CD4-positive, alpha-beta T cell treated with Interleukin-1 beta for 1 hour (primary cell): Measurements from ENCODE around the gene ZNF107.
A peak's percentile ranks its signal among the peaks of the same experiment; 100 is the strongest.

Experiments used
- DNase-seq, 2 donors: peaks; one replicate each; pipeline ENCODE4 v3.0.0-alpha.2; 2020 to 2022

ZNF107 gene

DNA sequence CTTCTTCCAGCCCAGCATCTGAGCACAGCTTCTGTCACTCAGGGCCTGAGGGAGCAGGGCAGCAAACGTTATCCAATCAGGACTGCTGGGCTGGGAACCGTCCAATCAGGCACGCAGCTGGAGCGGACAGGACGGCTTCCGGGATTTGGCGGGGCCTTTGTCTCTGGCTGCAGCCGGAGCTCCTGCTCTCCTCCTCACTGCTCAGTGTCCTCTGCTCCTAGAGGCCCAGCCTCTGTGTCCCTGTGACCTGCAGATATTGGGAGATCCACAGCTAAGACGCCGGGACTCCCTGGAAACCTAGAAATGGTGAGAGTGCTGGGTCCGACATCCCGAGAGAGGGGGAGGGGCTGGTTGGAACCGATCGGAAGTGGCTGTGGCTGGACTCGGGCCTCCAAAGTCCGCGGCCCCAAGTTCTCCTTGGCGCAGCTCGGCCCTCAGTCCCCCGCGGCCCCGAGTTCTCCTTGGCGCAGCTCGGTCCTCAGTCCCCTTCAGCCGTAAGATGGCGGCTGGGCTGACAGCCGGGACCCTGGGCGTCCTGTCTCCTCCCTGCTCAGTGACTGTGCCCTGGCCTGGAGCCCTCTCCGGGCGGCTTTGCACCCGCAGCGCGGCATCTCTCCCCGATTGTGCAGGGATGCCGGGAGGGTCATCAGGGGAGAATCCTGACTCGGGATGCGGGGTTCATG lies at the start of gene ZNF107:
Gene ZNF107 (plus strand): TSS at position 154 of the 683 bp plus-strand sequence. CDS start 150 bp downstream, at position 304.
- peak; percentile 91 for DNase-seq

DNA sequence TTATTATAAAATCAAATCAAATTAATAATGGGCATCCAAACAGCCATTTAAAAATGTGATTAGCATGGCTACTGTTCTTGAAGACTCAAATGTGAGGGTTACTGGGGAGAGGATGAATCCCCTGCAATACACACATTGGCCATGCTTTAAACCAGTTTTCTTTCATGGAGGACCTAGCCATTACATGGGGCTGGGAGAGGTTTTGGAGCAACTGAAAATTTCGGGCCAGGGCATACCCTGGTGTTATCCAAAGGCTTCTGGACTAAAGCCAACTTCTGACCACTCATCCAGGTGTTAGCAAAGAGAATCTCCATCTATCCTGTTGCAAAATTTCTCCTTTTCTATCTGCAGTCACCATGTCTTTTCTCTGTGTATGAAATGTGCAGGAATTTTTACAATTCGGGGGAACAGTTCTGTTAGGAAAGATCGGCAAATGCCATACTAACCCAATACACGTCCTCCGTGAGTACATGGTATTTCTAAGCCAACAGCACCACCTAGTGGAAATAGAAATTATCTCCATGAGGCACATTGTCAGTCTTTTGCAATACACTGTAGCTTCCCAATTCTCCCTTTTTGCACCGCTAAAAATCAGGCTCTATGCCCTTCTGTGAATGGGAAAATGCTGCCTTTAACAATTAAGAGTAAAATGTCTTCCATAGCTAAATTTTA lies 47.0 kb upstream of the ZNF107 start:
- DNase-seq = peak in 1 of 2 donors; percentile 66

DNA sequence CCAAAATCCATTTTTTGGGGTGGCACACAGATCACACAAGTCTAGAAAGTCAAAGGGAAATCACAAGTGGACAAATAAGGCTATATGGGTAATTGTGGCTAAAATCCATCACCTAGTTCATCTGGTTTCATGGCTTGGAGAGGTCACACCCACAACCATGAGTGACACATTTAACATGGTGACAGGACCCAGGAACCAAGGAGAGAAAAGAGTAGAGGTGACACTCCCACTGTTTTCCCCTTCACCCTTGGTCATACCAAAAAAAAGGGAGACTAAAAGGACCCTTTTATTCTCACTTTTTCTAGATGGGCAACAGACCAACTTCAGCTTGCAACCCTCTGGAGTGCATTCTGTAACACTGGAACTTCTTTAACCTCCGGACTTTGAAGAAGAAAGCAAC lies 46.2 kb upstream of the ZNF107 start:
- DNase-seq = no peak

- no peak for DNase-seq
Measured at GRCh38 chr7:64621656-64622055, 44.3 kb upstream of the ZNF107 start.

DNA sequence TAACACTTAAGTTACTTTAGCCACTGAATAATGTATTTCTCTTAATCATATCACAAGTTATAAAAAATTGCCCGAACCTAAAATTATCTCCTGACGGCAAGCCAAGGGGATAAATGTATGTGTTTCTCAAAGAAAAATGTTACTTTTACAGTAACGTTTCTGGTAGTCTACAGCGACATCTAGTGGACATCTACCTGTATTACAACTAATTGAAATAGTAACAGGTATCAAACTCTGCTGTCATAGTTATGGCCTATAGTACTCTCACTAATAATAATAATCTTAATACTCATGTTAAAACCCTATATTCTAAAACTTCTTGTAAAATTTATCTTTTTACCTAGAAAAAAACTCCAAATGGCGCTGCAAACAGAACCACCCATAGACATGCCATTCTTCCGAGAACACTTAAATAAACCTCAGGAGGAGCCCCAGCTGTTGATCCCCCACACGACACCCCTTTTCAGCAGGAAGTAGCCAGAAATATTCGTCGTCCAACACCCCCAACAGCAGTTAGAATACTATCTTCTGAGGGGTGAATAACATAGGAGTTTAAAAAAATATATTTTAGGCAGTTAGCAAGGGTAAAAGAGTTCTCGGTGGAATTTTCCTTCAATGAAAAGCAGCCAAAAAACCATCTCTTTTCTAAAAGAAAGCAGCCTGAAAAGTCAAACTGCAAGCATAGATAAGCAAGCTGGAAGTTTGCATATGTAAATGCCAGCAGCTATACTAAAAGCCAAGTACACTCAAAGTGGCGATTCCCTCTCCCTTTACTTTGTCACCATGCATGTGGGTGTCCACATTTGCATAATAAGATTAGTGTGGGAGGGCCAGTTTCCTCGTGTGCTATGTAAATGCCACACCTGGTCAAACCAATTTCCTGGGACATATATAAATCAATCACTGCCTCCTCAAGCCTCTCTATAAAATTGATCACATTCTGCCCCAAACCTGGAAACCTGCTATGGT lies 40.5 kb upstream of the ZNF107 start:
- peak in 1 of 2 donors; percentile 39 for DNase-seq

DNA sequence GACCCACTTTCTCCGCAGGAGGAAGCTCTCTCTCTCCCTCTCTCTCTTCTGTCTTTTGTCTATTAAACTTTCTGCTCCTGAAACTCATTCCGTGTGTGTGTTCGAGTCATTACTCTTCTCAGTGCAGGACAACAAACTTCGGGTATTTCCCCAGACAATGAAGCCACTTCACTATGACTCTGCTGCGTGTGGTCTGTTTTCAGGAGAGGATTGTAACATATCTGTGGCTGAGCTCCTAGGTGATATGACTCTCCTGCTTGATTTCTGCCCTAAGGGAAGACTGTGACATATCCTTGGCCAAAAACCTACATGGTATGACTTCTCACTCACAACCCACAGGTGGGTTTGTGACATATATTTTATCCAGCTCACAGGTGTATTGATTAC lies 39.9 kb upstream of the ZNF107 start:
- no peak for DNase-seq

GRCh38 chr7:64626557-64626956 lies 39.4 kb upstream of the ZNF107 start:
- no peak for DNase-seq

DNA sequence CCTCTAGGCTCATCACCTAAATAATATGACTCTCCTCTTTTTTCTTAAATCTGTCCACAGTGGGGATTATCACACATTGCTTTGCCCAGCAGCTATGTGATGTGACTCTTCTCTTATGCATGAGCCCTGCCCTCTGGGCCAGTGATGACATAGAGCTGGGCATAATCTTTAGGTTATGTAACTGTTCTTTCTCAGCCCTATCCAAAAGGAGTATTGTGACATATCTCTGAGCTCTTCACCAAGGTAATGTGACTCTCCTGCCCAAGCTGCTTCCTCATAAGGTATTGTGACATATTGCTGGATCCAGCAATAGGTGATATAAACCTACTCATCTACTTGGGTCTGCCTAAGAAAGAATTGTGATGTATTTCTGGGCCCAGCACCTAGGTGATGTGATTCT lies 37.7 kb upstream of the ZNF107 start:
- DNase-seq = no peak

DNA sequence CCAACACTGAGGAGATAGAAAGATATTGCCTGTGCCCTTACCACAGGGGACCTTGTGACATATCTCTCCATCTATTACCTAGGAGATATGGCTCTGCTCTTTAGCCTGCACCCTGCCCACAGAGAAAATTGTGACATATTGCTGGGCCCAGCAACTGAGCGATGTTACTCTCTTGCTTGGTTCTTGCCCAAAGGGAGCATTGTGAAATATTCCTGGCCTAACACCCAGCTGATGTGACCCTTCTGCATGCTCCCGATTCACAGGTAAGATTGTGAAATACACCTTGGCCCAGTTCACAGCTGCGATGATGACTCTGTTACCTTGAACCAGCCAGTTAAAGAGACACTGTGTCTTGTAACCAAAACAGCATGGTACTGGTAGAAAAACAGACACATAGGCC lies 37.2 kb upstream of the ZNF107 start:
- DNase-seq = no peak

DNA sequence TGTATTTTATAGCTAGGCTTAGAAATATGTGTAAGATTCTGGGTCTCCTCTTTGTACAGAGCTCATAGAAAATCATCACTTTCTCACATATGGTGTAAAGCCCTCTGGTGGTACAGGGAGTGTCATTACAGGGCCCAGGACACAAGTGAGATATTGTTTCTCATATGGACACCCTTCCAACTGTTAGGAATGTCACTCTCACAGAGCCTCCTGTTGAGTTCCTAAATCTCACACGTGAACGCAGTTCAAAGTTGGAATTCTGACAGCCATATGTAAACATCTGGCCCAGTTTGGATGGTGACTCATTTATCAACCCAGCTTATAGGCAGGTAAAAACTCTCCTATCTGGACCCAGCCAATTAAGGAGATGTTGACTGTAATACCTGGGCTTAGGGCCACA lies 35.4 kb upstream of the ZNF107 start:
- DNase-seq = peak in 1 of 2 donors; percentile 18

- DNase-seq = no peak
Measured at GRCh38 chr7:64632029-64632428, 33.9 kb upstream of the ZNF107 start.

GRCh38 chr7:64633401-64633800 lies 32.5 kb upstream of the ZNF107 start:
- DNase-seq = no peak

DNA sequence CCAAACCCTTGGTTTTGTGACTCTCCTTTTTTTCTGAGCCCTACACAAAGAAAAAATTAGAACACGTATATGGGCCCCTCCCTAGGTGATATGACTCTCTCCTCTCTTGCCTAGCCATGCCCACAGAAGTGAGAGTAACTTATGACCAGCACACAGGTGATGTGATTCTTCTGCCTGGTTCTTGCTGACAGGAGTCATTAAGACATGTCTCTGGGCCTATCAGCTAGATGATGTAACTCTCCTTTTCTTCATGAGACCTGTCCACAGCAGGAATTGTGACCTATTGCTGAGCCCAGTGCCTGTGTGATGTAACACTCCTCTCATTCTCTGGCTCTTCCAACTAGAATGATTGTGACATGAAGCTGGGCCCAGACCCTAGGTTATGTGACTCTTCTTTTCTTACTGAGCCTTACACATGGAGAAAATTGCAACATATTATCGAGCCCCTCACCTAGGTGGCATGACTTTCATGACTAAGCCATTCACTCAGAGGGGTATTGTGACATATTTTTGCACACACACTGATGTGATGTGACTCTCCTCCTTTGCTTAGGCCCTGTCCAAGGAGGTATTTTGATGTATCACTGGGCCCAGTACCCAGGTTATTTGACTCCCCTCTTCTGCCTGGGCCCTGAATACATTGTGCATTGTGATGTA lies 31.4 kb upstream of the ZNF107 start:
- DNase-seq = no peak

DNA sequence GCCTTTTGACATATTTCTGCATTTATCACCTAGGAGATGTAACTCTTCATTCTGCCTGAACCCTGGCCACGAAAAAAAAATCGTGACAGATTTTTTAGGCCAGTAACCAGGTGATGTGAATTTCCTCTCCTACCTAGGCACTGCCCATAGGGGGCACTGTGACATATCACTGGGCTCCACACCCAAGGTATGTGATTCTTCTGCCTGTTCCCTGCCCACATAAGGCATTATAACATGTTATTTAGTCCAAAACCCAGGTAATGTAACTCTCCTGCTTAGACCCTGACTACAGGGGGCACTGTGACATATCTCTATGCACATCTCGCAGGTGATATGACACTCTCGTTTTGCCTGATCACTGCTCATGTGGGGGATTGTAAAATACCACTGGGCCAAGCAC lies 29.5 kb upstream of the ZNF107 start:
- peak in 1 of 2 donors; percentile 11 for DNase-seq

GRCh38 chr7:64637521-64638445 lies 28.1 kb upstream of the ZNF107 start:
- DNase-seq = no peak

GRCh38 chr7:64638822-64639221 lies 27.1 kb upstream of the ZNF107 start:
- no peak for DNase-seq

DNA sequence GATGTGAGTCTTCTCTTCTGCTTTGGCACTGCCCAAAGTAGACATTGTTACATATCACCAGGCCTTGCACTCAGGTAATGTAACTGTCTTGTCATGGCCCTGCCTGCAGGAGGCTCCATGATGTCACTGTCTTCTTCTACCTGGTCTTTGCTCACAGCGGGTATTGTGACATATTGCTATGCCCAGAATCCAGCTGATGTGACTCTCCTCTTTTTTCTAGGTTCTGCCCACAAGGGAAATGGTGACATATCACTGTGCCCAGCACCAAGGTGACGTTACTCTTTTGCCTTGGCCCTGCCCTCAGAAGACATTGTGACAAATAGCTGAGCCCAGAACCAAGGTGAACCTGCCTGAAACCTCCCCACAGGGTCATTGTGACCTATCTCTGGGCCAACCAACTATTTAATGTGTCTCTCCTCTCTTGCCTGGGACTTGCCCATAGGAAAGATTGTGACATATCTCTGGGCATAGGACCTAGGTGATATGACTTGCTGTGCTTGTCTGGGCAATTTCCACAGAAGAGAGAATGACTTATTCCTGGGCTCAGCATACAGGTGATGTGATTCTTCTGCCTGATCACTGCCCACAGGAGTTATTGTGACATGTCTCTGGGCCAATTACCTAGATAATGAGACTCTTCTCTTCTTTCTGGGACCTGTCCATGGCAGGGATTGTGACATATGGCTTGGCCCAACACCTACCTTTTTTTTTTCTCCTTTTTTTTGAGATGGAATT lies 26.5 kb upstream of the ZNF107 start:
- DNase-seq = peak; percentile 8 to 13

GRCh38 chr7:64640504-64640903 lies 25.4 kb upstream of the ZNF107 start:
- no peak for DNase-seq

DNA sequence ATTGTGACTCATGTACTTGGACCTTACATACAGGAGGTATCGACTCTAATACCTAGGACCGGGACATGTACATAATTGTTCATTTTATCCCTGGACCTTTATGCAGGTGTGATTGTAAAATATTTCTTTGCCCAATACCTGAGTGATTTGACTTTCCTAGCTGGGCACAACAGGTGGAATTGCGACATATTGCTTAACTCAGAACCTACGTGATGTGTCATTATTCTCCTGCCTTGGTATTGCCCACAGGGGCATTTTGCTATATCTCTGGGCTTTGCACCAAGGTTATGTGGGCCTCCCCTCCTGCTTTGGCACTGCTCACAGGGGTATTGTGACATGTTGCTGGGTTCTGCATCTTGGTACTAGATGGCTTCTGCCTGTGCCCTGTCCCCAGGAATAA lies 23.9 kb upstream of the ZNF107 start:
- no peak for DNase-seq

DNA sequence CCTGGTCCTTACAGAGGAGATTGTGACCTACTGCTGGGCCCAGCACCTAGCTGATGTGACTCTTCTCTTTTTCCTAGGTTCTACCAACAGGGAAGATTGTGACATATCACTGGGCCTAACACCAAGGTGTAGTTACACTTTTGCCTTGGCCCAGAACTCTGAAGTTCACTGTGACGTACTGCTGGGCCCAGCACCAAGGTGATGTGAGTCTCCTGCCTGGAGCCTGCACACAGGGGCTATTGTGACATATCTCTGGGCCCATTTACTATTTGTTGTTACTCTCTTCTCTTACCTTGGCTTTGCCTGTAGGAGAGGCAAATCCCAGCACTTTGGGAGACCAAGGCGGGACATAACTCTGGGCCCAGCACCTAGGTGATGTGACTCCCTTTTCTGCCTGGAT lies 23.1 kb upstream of the ZNF107 start:
- DNase-seq = no peak

- no peak for DNase-seq
Measured at GRCh38 chr7:64643566-64643965, 22.4 kb upstream of the ZNF107 start.
